Esophagus muscularis mucosa (tissue), 4 donors: ENCODE measurements around the gene MACROD2.

ENCODE experiments used
- EP300 ChIP-seq: sonication (generic); formaldehyde crosslinking; IDR thresholded peaks from one replicate; pipeline ENCODE4 v1.6.1; 2017; ENCODE audit warnings: antibody characterized with exemption
- POLR2A ChIP-seq: fragments of 450-650 bp; IDR thresholded peaks from one replicate; pipeline ENCODE4 v1.6.1; 2017; ENCODE audit warnings: antibody characterized with exemption, moderate library complexity, mild to moderate bottlenecking, low read depth
- TF ChIP-seq, protein P1 (sequence below), 3 experiments: fragments of 200-600 bp in 2 of 3; fragments of 450-650 bp in 1 of 3; sonication (generic) in 2 of 3; IDR thresholded peaks; one replicate each; pipeline ENCODE4 v1.5.1; 2017 to 2019; ENCODE audit warnings: antibody characterized with exemption in 3 of 3, mild to moderate bottlenecking in 2 of 3, moderate library complexity in 1 of 3

DNA sequence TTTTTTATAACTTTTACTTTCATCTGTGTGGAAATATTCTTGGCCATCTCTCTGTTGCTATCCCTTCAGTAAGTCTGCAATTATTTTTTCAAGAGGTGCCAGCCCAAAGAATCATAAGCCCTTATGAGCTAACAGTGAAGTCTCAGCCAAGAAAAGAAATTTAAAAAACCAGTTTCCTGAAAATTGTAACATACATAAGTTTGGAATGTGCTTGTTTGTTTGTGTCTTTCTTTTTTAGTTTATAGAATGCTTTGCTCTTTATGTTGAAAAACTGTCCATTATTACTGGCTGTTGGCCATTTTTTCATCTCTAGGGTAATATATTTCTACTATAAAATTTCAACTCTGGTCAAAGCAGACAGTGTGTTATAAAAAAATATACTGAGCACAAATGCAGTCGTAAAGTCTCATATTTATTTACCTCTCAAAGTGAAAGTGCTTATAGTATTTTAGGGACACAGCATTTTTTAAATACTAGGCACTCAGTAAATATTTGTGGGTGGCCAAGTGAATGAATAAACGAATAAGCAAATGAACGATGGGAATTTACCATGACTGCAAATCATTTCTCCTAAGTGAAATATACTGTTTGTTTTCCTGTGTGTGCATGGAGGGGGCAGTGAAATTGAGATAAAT, 1918.2 kb downstream of the MACROD2 start:
- TF ChIP-seq, protein P1, sequence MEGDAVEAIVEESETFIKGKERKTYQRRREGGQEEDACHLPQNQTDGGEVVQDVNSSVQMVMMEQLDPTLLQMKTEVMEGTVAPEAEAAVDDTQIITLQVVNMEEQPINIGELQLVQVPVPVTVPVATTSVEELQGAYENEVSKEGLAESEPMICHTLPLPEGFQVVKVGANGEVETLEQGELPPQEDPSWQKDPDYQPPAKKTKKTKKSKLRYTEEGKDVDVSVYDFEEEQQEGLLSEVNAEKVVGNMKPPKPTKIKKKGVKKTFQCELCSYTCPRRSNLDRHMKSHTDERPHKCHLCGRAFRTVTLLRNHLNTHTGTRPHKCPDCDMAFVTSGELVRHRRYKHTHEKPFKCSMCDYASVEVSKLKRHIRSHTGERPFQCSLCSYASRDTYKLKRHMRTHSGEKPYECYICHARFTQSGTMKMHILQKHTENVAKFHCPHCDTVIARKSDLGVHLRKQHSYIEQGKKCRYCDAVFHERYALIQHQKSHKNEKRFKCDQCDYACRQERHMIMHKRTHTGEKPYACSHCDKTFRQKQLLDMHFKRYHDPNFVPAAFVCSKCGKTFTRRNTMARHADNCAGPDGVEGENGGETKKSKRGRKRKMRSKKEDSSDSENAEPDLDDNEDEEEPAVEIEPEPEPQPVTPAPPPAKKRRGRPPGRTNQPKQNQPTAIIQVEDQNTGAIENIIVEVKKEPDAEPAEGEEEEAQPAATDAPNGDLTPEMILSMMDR (IDR thresholded peaks at IDR 0.05) = no peak
- TF ChIP-seq EP300 (no peak), POLR2A (no peak)
